ENCODE data around the gene PPP1R3E. TPM values are rescaled to one million over a fixed set of nuclear protein-coding genes. Genes with fewer than 3 reads are reported as not detected.

PPP1R3E gene
- total RNA-seq, 8 experiments from 2014 or later: 6.1 to 21.3 (median 12.6) TPM

GRCh38 chr14:23320584-23321571 lies 18.2 kb upstream of the PPP1R3E start, which contains the start of gene PABPN1:
PABPN1 (plus strand) TSS chr14:23321457; CDS start chr14:23321470, 13 bp downstream.
- Histone ChIP-seq H3K4me3 (peak within 1 kb of the TSS; percentile 65 to 86 (median 72)), H3K27ac (peak within 1 kb of the TSS; percentile 91 to 97), H3K4me1 (replicated peaks in 1 of 2) (peaks cover 16 to 17% of the 10 kb centered on the region in 2 donors)
- peak; percentile 83 to 94 (median 92) for ATAC-seq (replicated peaks in 6 of 8)
- in situ Hi-C loops (cut with MboI; ENCODE audit: low pct_unique_long_range_greater_than_20kb in 2 of 9, low sequenced_read_pairs in 9 of 9, unreplicated experiment in 9 of 9): loop anchor here in 6 of 9 experiments (10.0 to 25.0 kb wide), 3 partner anchors 54 to 241 kb away; partner anchors contain the start of genes THTPA (in 5 of the 6), ZFHX2 (in 5 of the 6), AP1G2 (in 4 of the 6) and CMTM5 (in 1 of the 6)
- 0 to 47% (median 15%) methylated on average over 1 to 14 of the region's 63 CpGs; no CpG with 5 or more reads in 3 of the 10 experiments for WGBS, 10 experiments

- H3K27ac ChIP-seq: peak overlapping the region; percentile 87 to 96
- no peak for ATAC-seq (replicated peaks in 6 of 8)
- peak overlapping the region; percentile 24 to 86 (median 28) for H3K4me3 ChIP-seq
- in situ Hi-C loops (cut with MboI; ENCODE audit: low pct_unique_long_range_greater_than_20kb in 2 of 9, low sequenced_read_pairs in 9 of 9, unreplicated experiment in 9 of 9): loop anchor here in 6 of 9 experiments (10.0 to 25.0 kb wide), 3 partner anchors 55 to 242 kb away; partner anchors contain the start of genes THTPA (in 5 of the 6), ZFHX2 (in 5 of the 6), AP1G2 (in 4 of the 6) and CMTM5 (in 1 of the 6)
- peaks cover 16 to 17% of the 10 kb centered on the region in 2 donors for H3K4me1 ChIP-seq (replicated peaks in 1 of 2)
- WGBS, 10 experiments: 67 to 100% (median 92%) methylated on average over 1 to 15 of the region's 17 CpGs
These were observed 17.3 kb upstream of the PPP1R3E start for GRCh38 chr14:23319746-23320583.

- ATAC-seq (replicated peaks in 6 of 8): no peak
- Histone ChIP-seq H3K4me3 (no peak overlapping the region), H3K4me1 (replicated peaks in 1 of 2) (peaks cover 9% of the 10 kb centered on the region in 2 donors), H3K27ac (no peak overlapping the region)
- in situ Hi-C loops (cut with MboI; ENCODE audit: low pct_unique_long_range_greater_than_20kb in 2 of 9, low sequenced_read_pairs in 9 of 9, unreplicated experiment in 9 of 9): loop anchor here in 4 of 9 experiments (25.0 kb wide), 1 partner anchor 246 kb away; the partner anchor contains the start of genes AP1G2 (in 4 of the 4), THTPA (in 4 of the 4) and ZFHX2 (in 4 of the 4)
- 74 to 100% (median 98%) methylated on average over 1 to 5 of the region's 5 CpGs for WGBS, 10 experiments
These were observed 13.6 kb upstream of the PPP1R3E start for GRCh38 chr14:23316300-23316699.

DNA sequence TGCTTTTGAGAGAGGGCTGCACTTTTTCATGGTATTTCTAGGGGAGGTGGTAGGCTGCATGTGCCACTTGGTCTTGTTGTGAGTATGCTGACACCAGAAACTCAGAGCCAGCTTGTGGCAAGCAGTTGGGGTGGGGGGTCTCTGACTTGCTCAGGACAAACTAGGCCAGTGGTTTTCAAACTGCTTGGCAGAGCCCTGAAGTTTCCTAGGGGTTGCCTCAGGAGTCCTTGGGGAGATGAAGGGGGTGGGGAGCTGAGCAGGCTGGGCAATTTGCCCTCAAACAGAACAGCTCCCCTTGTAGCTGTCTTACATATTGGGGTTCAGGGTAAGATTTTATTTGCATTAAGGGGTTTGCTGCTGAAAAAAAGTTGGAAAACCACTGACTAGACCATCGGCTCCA lies 7.9 kb upstream of the PPP1R3E start:
- in situ Hi-C loops (cut with MboI; ENCODE audit: low pct_unique_long_range_greater_than_20kb in 2 of 9, low sequenced_read_pairs in 9 of 9, unreplicated experiment in 9 of 9): loop anchor here in 4 of 9 experiments (25.0 kb wide), 1 partner anchor 252 kb away; the partner anchor contains the start of genes AP1G2 (in 4 of the 4), THTPA (in 4 of the 4) and ZFHX2 (in 4 of the 4)
- H3K27ac ChIP-seq: no peak overlapping the region
- H3K4me3 ChIP-seq: no peak overlapping the region
- no peak for ATAC-seq (replicated peaks in 6 of 8)
- peaks cover 17 to 18% of the 10 kb centered on the region in 2 donors for H3K4me1 ChIP-seq (replicated peaks in 1 of 2)
- WGBS, 10 experiments: 100% methylated on average over 1 of the region's 1 CpG; no CpG with 5 or more reads in 7 of the 10 experiments

DNA sequence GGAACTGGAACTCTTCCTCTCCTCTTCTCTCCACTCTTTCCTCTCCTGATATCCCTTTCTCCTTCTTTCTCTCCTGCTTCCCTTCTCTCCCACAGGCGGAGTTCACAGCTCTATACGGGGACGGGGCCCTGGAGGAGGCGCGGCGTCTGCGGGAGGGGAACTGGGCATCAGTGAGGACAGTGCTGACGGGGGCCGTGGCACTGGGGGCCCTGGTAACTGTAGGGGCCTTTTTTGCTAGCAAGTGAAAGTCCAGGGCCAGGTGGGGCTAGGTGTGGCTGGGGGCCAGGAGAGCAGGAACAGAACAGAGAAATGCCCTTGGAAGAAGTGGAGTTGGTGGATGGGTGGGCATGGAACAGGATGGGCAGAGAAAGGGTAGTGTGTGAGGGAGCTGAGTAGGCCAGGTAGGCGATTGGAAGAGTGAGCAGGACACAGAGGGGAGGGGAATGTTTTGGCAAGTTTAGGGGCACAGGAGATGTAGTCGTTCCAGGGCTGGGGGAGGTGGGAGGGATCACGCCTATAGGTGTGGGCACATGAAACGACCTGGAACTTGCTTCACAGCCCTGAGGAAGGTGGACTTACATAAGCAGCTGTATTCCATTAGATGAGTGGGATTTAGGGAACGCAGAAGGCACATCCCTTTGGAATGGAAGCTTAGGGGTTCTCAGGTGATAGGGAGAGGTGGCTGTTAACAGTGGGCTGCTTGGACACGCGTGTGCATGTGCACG lies 6.2 kb upstream of the PPP1R3E start:
- H3K27ac ChIP-seq: no peak overlapping the region
- WGBS, 10 experiments: 42 to 100% (median 93%) methylated on average over 1 to 3 of the region's 17 CpGs; no CpG with 5 or more reads in 5 of the 10 experiments
- H3K4me1 ChIP-seq (replicated peaks in 1 of 2): peaks cover 17 to 18% of the 10 kb centered on the region in 2 donors
- in situ Hi-C loops (cut with MboI; ENCODE audit: low pct_unique_long_range_greater_than_20kb in 2 of 9, low sequenced_read_pairs in 9 of 9, unreplicated experiment in 9 of 9): loop anchor here in 4 of 9 experiments (25.0 kb wide), 1 partner anchor 253 kb away; the partner anchor contains the start of genes AP1G2 (in 4 of the 4), THTPA (in 4 of the 4) and ZFHX2 (in 4 of the 4)
- ATAC-seq (replicated peaks in 6 of 8): no peak
- H3K4me3 ChIP-seq: no peak overlapping the region

DNA sequence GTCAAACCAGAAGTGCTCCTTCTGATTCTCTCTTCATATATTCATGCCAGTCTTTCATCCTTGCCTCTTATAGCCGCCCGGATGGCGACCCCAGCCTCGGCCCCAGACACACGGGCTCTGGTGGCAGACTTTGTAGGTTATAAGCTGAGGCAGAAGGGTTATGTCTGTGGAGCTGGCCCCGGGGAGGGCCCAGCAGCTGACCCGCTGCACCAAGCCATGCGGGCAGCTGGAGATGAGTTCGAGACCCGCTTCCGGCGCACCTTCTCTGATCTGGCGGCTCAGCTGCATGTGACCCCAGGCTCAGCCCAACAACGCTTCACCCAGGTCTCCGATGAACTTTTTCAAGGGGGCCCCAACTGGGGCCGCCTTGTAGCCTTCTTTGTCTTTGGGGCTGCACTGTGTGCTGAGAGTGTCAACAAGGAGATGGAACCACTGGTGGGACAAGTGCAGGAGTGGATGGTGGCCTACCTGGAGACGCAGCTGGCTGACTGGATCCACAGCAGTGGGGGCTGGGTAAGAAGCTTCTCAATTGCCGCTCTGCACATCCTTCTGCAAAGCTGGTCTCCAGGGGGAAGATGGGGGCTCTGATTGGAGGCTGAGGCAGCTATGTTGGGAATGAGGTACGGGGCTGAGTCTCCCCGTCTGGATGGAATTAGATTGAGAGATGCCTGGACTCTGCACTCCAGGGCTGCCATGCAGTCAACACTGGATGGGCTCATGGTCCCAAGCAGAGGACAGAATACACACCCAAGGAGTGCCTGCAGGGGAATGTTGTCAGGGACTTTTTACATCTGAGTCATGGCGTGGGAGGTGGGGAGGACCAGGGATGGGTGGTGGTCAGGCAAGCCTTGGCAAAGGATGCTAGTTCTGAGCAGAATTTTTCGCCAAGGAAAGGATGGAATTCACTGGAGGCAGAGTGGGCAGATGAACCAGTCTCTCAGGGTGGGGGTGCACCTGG lies 5.3 kb upstream of the PPP1R3E start:
- Histone ChIP-seq H3K27ac (peak overlapping the region in 1 of 2 donors; percentile 90), H3K4me1 (replicated peaks in 1 of 2) (peaks cover 18 to 20% of the 10 kb centered on the region in 2 donors), H3K4me3 (peak overlapping the region; percentile 77 to 98 (median 93))
- WGBS, 10 experiments: 40 to 100% (median 93%) methylated on average over 1 to 9 of the region's 22 CpGs; no CpG with 5 or more reads in 4 of the 10 experiments
- in situ Hi-C loops (cut with MboI; ENCODE audit: low pct_unique_long_range_greater_than_20kb in 2 of 9, low sequenced_read_pairs in 9 of 9, unreplicated experiment in 9 of 9): loop anchor here in 4 of 9 experiments (25.0 kb wide), 1 partner anchor 254 kb away; the partner anchor contains the start of genes AP1G2 (in 4 of the 4), THTPA (in 4 of the 4) and ZFHX2 (in 4 of the 4)
- ATAC-seq (replicated peaks in 6 of 8): peak in 2 of 8 experiments; percentile 22 to 44

DNA sequence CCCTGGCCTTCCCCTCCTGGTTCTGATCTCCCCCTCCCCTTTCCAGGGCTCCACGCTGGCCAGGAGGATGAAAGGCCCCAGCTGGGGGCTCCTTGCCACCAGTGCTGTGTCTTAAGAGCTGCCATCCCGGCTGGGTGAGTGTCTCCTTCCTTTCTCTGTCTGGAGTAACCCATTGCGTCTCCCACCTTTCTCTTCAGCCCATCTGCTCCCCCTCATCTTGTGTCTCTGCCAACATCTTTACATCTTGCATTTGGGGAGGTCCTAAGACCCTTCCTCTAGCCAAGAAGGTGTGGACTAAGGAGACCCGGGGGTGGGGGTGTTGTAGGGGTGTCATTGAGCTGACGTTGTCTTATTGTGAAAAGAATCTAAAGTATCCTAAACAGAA lies 4.5 kb upstream of the PPP1R3E start:
- WGBS, 10 experiments: 0 to 20% (median 0%) methylated on average over 1 to 4 of the region's 5 CpGs; no CpG with 5 or more reads in 3 of the 10 experiments
- H3K4me3 ChIP-seq: peak overlapping the region; percentile 77 to 98 (median 93)
- no peak for ATAC-seq (replicated peaks in 6 of 8)
- peaks cover 18 to 21% of the 10 kb centered on the region in 2 donors for H3K4me1 ChIP-seq (replicated peaks in 1 of 2)
- in situ Hi-C loops (cut with MboI; ENCODE audit: low pct_unique_long_range_greater_than_20kb in 2 of 9, low sequenced_read_pairs in 9 of 9, unreplicated experiment in 9 of 9): loop anchor here in 4 of 9 experiments (25.0 kb wide), 1 partner anchor 255 kb away; the partner anchor contains the start of genes AP1G2 (in 4 of the 4), THTPA (in 4 of the 4) and ZFHX2 (in 4 of the 4)
- H3K27ac ChIP-seq: peak overlapping the region; percentile 90 to 91

GRCh38 chr14:23306412-23307145 lies 3.9 kb upstream of the PPP1R3E start, which contains the start of gene BCL2L2:
BCL2L2 (plus strand) TSS chr14:23306833; CDS start chr14:23307768, 935 bp downstream.
- Histone ChIP-seq H3K4me3 (peak within 1 kb of the TSS; percentile 77 to 98 (median 93)), H3K4me1 (replicated peaks in 1 of 2) (peaks cover 18 to 21% of the 10 kb centered on the region in 2 donors), H3K27ac (peak within 1 kb of the TSS; percentile 90 to 91)
- peak; percentile 35 to 60 (median 56) for ATAC-seq (replicated peaks in 6 of 8)
- 0 to 3% (median 0%) methylated on average over 1 to 5 of the region's 24 CpGs; no CpG with 5 or more reads in 3 of the 10 experiments for WGBS, 10 experiments
- in situ Hi-C loops (cut with MboI; ENCODE audit: low pct_unique_long_range_greater_than_20kb in 2 of 9, low sequenced_read_pairs in 9 of 9, unreplicated experiment in 9 of 9): loop anchor here in 4 of 9 experiments (25.0 kb wide), 1 partner anchor 256 kb away; the partner anchor contains the start of genes AP1G2 (in 4 of the 4), THTPA (in 4 of the 4) and ZFHX2 (in 4 of the 4)

DNA sequence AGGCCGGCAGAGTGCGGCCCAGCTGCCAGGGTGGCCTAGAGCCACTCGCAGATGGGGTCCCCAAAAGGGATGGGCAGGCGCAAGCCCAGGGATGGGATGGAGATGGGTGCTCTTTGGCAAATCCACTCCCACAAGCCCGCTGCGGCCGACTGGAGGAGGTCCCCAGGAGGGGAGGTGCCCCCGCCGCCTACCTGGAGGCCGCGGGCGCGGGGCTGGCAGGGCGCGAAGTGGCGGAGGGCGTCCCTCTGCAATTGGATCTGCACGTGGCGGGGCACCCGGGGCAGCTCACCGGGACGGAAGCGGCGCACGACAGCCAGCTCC lies 730 bp downstream of the PPP1R3E start:
- H3K4me3 ChIP-seq: peak overlapping the region; percentile 42 to 63 (median 51)
- 2% methylated on average over 11 of the region's 25 CpGs; no CpG with 5 or more reads in 9 of the 10 experiments for WGBS, 10 experiments
- ATAC-seq (replicated peaks in 6 of 8): peak in 3 of 8 experiments; percentile 5 to 18 (median 7)
- H3K4me1 ChIP-seq (replicated peaks in 1 of 2): peaks cover 17 to 18% of the 10 kb centered on the region in 2 donors
- peak overlapping the region; percentile 88 to 94 for H3K27ac ChIP-seq
- in situ Hi-C loops (cut with MboI; ENCODE audit: low pct_unique_long_range_greater_than_20kb in 2 of 9, low sequenced_read_pairs in 9 of 9, unreplicated experiment in 9 of 9): loop anchor here in 4 of 9 experiments (25.0 kb wide), 1 partner anchor 260 kb away; the partner anchor contains the start of genes AP1G2 (in 4 of the 4), THTPA (in 4 of the 4) and ZFHX2 (in 4 of the 4)
